CD4-positive, alpha-beta T cell (primary cell): Measurements from ENCODE around the gene CLPX. TPM values are rescaled to one million over a fixed set of nuclear protein-coding genes. Genes with fewer than 3 reads are reported as not detected.

Experiments used
- ATAC-seq: fragments of 200-7000 bp; cut with Tn5 transposase; one replicate; pipeline ENCODE4 v1.10.0; 2022; ENCODE audit warnings: mild to moderate bottlenecking; ENCODE audit not compliant: poor library complexity
- CTCF ChIA-PET: fragments of 350-600 bp; sonication (Branson Sonifier 250); formaldehyde crosslinking; loops from one replicate; lab custom pipeline; 2021; ENCODE audit warnings: antibody characterized with exemption, inconsistent platforms; lab: Charles Lee
- POLR2A ChIA-PET: fragments of 350-600 bp; sonication (Branson Sonifier 250); formaldehyde crosslinking; loops from one replicate; lab custom pipeline; 2021; ENCODE audit warnings: antibody characterized with exemption, inconsistent platforms; lab: Charles Lee
- DNase-seq, 14 experiments: peaks; one replicate each; pipeline ENCODE4 v3.0.0-alpha.2; 2013 to 2020; ENCODE audit warnings: mixed read lengths in 2 of 14
- H3K27ac ChIP-seq, 2 donors: one replicate each; pipeline versions ENCODE4 v1.5.1 to v1.7.0; 2013; ENCODE audit warnings: low read length in 2 of 2, low read depth in 1 of 2, mild to moderate bottlenecking in 1 of 2
- H3K27me3 ChIP-seq, 2 experiments: 1 replicate in 1 of 2; 2 replicates in 1 of 2; pipeline versions ENCODE4 v1.6.1 to v1.7.0; 2013; ENCODE audit warnings: low read length in 2 of 2, control low read depth in 1 of 2, mild to moderate bottlenecking in 1 of 2, moderate library complexity in 1 of 2; ENCODE audit not compliant: insufficient read depth in 2 of 2, control insufficient read depth in 1 of 2
- H3K36me3 ChIP-seq: one replicate; pipeline ENCODE4 v1.6.1; 2013; ENCODE audit warnings: low read length, control low read depth; ENCODE audit not compliant: insufficient read depth
- H3K4me1 ChIP-seq: one replicate; pipeline ENCODE4 v1.6.1; 2013; ENCODE audit warnings: low read length, control low read depth; ENCODE audit not compliant: insufficient read depth
- H3K4me3 ChIP-seq: one replicate; pipeline ENCODE4 v1.5.1; 2013; ENCODE audit warnings: mild to moderate bottlenecking, low read length, moderate library complexity
- H3K9me3 ChIP-seq, 2 experiments: 1 replicate in 1 of 2; 2 replicates in 1 of 2; pipeline versions ENCODE4 v1.6.1 to v1.7.0; 2013; ENCODE audit warnings: low read length in 2 of 2, mild to moderate bottlenecking in 2 of 2, control low read depth in 1 of 2, moderate library complexity in 1 of 2; ENCODE audit not compliant: control insufficient read depth in 1 of 2, insufficient read depth in 1 of 2
- H3K27ac Mint-ChIP-seq: one replicate; pipeline ENCODE4 v1.8.0; 2020; ENCODE audit warnings: mixed read lengths
- H3K27me3 Mint-ChIP-seq: one replicate; pipeline ENCODE4 v1.8.0; 2021; ENCODE audit warnings: mixed read lengths
- H3K36me3 Mint-ChIP-seq: one replicate; pipeline ENCODE4 v1.8.0; 2021; ENCODE audit warnings: low read depth, mixed read lengths
- H3K4me1 Mint-ChIP-seq: one replicate; pipeline ENCODE4 v1.8.0; 2021; ENCODE audit warnings: low read depth, mixed read lengths
- H3K4me3 Mint-ChIP-seq: one replicate; pipeline ENCODE4 v1.8.0; 2020; ENCODE audit warnings: mild to moderate bottlenecking, mixed read lengths
- H3K9me3 Mint-ChIP-seq: one replicate; pipeline ENCODE4 v1.8.0; 2020; ENCODE audit warnings: mixed read lengths
- CTCF ChIP-seq: fragments of 200-600 bp; IDR thresholded peaks from one replicate; pipeline ENCODE4 v1.8.0; 2022; ENCODE audit warnings: antibody characterized with exemption, mild to moderate bottlenecking
- intact Hi-C, 2 experiments: fragments of 100-400 bp; cut with DNase I in 1 of 2; cut with micrococcal nuclease in 1 of 2; formaldehyde crosslinking; loops; one replicate each; pipeline versions ENCODE4 v1.15.1 to v1.9.0; 2023 to 2025; cut with DNase I, micrococcal nuclease
- total RNA-seq, 174 experiments: library from RNA in 2 of 174; stranded (reverse) in 2 of 174; gene quantifications; one replicate each; pipeline ENCODE4 v1.2.3 and lab custom pipeline; 2021 to 2026

Gene CLPX
- total RNA-seq, 2 experiments from 2014 or later: 29.1 to 36.3 TPM

GRCh38 chr15:65210770-65211481 is 25.8 kb upstream of the CLPX start, which contains the start of gene CILP:
TSS of gene CILP (minus strand) at chr15:65211473. CDS start at chr15:65209755, 1,718 bp downstream.
- H3K27ac Mint-ChIP-seq: no peak within 1 kb of the TSS
- no peaks in the 10 kb centered on the region for H3K4me1 Mint-ChIP-seq
- intact Hi-C loops: no loop called here

GRCh38 chr15:65209701-65210643 is 24.8 kb upstream of the CLPX start:
- CTCF ChIA-PET: no interaction called here
- H3K4me3 ChIP-seq: no peak overlapping the region
- H3K36me3 Mint-ChIP-seq: no peaks in the 10 kb centered on the region
- H3K27me3 ChIP-seq: no peaks in the 10 kb centered on the region
- H3K4me1 Mint-ChIP-seq: no peaks in the 10 kb centered on the region
- no peaks in the 10 kb centered on the region for H3K27me3 Mint-ChIP-seq
- H3K4me3 Mint-ChIP-seq: no peak overlapping the region
- ATAC-seq (no peak), DNase-seq (no peak)
- no peak for TF ChIP-seq CTCF
- POLR2A ChIA-PET: interaction anchor here (0.7 kb wide), 1 partner anchor 76 kb away, joined by 3 read pairs; no protein-coding TSS in a partner anchor
- H3K27ac Mint-ChIP-seq: no peak overlapping the region
- intact Hi-C loops: no loop called here
- H3K36me3 ChIP-seq: no peaks in the 10 kb centered on the region
- no peaks in the 10 kb centered on the region for H3K9me3 Mint-ChIP-seq
- H3K27ac ChIP-seq: no peak overlapping the region
- no peaks in the 10 kb centered on the region for H3K9me3 ChIP-seq
- no peaks in the 10 kb centered on the region for H3K4me1 ChIP-seq

More at GRCh38 chr15:65210770-65211481, 25.8 kb upstream of the CLPX start, which contains the start of gene CILP:
- no peak for TF ChIP-seq CTCF
- Mint-ChIP-seq H3K27me3 (no peaks in the 10 kb centered on the region), H3K4me3 (no peak within 1 kb of the TSS), H3K36me3 (no peaks in the 10 kb centered on the region), H3K9me3 (no peaks in the 10 kb centered on the region)
- ATAC-seq: no peak
- ChIA-PET CTCF (no interaction called here), POLR2A (interaction anchor here (0.7 kb wide), 1 partner anchor 77 kb away, joined by 3 read pairs; no protein-coding TSS in a partner anchor)
- no peak for DNase-seq
- Histone ChIP-seq H3K36me3 (no peaks in the 10 kb centered on the region), H3K4me1 (no peaks in the 10 kb centered on the region), H3K4me3 (no peak within 1 kb of the TSS), H3K27ac (no peak within 1 kb of the TSS), H3K27me3 (no peaks in the 10 kb centered on the region), H3K9me3 (no peaks in the 10 kb centered on the region)

- Mint-ChIP-seq H3K27me3 (no peaks in the 10 kb centered on the region), H3K36me3 (no peaks in the 10 kb centered on the region), H3K27ac (no peak overlapping the region), H3K4me1 (no peaks in the 10 kb centered on the region), H3K4me3 (no peak overlapping the region), H3K9me3 (no peaks in the 10 kb centered on the region)
- H3K27me3 ChIP-seq: no peaks in the 10 kb centered on the region
- H3K4me3 ChIP-seq: no peak overlapping the region
- DNase-seq (no peak), ATAC-seq (no peak)
- H3K9me3 ChIP-seq: no peaks in the 10 kb centered on the region
- no peak for TF ChIP-seq CTCF
- no peak overlapping the region for H3K27ac ChIP-seq
- H3K36me3 ChIP-seq: no peaks in the 10 kb centered on the region
- H3K4me1 ChIP-seq: no peaks in the 10 kb centered on the region
- POLR2A ChIA-PET: no interaction called here
- CTCF ChIA-PET: interaction anchor here (0.7 kb wide), 1 partner anchor 293 kb away, joined by 3 read pairs; no protein-coding TSS in a partner anchor
- intact Hi-C loops: no loop called here
These were observed 23.5 kb upstream of the CLPX start for GRCh38 chr15:65208647-65209046.
